Vagina (tissue), 2 donors: ENCODE data around the gene THEM5.

ENCODE experiments used
- CTCF ChIP-seq, 3 experiments: fragments of 450-650 bp in 2 of 3; fragments of 200-600 bp in 1 of 3; sonication (generic) in 1 of 3; IDR thresholded peaks; one replicate each; pipeline ENCODE4 v1.5.1; 2017 to 2019; ENCODE audit warnings: antibody characterized with exemption in 3 of 3, mild to moderate bottlenecking in 2 of 3, moderate library complexity in 2 of 3
- POLR2AphosphoS5 ChIP-seq, 2 donors: sonication (generic); formaldehyde crosslinking; IDR thresholded peaks; one replicate each; pipeline ENCODE4 v1.9.0; 2017; ENCODE audit warnings: antibody characterized with exemption in 2 of 2, mild to moderate bottlenecking in 2 of 2, low read depth in 1 of 2; ENCODE audit not compliant: insufficient read depth in 1 of 2

DNA sequence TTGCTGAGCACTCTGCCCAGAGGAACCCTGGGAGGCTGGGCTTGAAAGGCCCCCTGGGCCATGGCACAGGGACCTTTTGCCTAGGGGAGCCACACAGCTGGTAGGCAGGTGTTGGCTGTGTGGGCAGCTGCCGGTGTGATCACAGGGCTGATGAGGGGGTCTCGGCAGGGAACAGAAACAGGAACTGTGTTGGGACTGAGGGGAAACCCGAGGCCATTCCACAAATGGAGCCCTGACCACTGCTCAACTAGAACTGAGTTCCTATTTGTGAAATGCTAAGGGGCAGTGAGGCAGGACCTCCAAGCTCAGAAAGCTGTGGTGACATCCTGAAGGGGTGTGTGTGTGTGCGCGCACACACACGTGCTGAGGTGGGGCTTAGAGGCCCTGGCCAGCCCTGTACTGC lies 6.4 kb upstream of the THEM5 start:
- no peak for TF ChIP-seq POLR2AphosphoS5 (IDR thresholded peaks at IDR 0.05; ENCODE audit: insufficient read depth in 1 of 2, low read depth in 1 of 2)
- TF ChIP-seq CTCF (IDR thresholded peaks at IDR 0.05) = no peak
